ENCODE data around the gene AURKA.

DNA sequence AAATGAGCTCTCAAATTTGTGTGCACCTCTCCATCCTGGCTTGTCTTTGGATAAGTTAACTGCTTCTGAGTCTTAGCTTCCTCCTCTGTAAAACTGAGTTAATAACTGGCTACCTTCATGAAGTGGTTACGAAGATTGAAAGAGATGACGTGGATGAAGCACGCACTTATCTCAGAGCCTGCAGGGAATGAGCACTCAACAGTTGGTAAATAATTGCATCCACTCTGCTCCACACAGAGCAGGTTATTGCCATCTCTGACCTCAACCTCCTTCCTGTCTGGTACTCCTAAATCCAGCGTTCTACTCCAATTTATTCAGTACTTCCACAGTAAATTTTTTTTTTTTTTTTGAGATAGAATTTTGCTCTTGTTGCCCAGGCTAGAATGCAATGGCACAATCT, 6.9 kb downstream of the AURKA start:
- TF ChIP-seq, protein P1, sequence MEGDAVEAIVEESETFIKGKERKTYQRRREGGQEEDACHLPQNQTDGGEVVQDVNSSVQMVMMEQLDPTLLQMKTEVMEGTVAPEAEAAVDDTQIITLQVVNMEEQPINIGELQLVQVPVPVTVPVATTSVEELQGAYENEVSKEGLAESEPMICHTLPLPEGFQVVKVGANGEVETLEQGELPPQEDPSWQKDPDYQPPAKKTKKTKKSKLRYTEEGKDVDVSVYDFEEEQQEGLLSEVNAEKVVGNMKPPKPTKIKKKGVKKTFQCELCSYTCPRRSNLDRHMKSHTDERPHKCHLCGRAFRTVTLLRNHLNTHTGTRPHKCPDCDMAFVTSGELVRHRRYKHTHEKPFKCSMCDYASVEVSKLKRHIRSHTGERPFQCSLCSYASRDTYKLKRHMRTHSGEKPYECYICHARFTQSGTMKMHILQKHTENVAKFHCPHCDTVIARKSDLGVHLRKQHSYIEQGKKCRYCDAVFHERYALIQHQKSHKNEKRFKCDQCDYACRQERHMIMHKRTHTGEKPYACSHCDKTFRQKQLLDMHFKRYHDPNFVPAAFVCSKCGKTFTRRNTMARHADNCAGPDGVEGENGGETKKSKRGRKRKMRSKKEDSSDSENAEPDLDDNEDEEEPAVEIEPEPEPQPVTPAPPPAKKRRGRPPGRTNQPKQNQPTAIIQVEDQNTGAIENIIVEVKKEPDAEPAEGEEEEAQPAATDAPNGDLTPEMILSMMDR (IDR thresholded peaks at IDR 0.05) = no peak
- TF ChIP-seq POLR2A (IDR thresholded peaks at IDR 0.05) = no peak
